K562 (cell line): ENCODE results near the gene TLE3. TPM values are rescaled to one million over a fixed set of nuclear protein-coding genes. Genes with fewer than 3 reads are reported as not detected.

ENCODE experiments used
- ATAC-seq: fragments of 200-7000 bp; cut with Tn5 transposase; 3 replicates; pipeline ENCODE4 v1.9.1; 2020; ENCODE audit warnings: moderate library complexity
- BruUV-seq: library from RNA; stranded (reverse); fragments of 400-500 nt; replicated peaks from 2 replicates; lab custom pipeline; 2021; lab: Mats Ljungman, UMichigan
- CTCF ChIA-PET: fragments of 300-600 bp; formaldehyde crosslinking; extraction: SDS; loops from one replicate; lab custom pipeline; 2021; ENCODE audit warnings: low intra/inter-chr PET ratio; lab: Yijun Ruan, JAX
- POLR2A ChIA-PET: fragments of 300-600, 350-650 bp; sonication (Branson Sonifier 250); formaldehyde crosslinking; extraction: SDS; loops from one replicate; lab custom pipeline; 2021; ENCODE audit warnings: antibody characterized with exemption, inconsistent platforms; lab: Yijun Ruan, JAX
- DNase-seq, 4 experiments: peaks; one replicate each; pipeline versions ENCODE4 v3.0.0 to v3.0.0-alpha.2; 2011 to 2018; ENCODE audit warnings: low spot score in 3 of 4, mixed read lengths in 3 of 4; ENCODE audit errors: extremely low read depth in 1 of 4
- FAIRE-seq: peaks from 2 replicates; lab custom pipeline; 2011; peaks lifted over from hg19 to GRCh38; lab: Jason Lieb, UNC
- H2AFZ ChIP-seq: 2 replicates; pipeline ENCODE4 v1.6.0; 2011; ENCODE audit warnings: low read depth, low read length, control low read depth, inconsistent platforms
- H3K27ac ChIP-seq: fragments of 200-600 bp; 3 replicates; pipeline ENCODE4 v1.8.0; 2011; ENCODE audit warnings: low read depth, mild to moderate bottlenecking, control low read depth, inconsistent platforms, low read length, moderate library complexity, mixed read lengths; ENCODE audit errors: extremely low read depth
- H3K27me3 ChIP-seq, 2 experiments: fragments of 300-600 bp in 1 of 2; 2 replicates in 1 of 2; 3 replicates in 1 of 2; pipeline versions ENCODE4 v1.6.0 to v1.8.0; 2011; ENCODE audit warnings: inconsistent platforms in 2 of 2, low read length in 2 of 2, mild to moderate bottlenecking in 1 of 2, mixed read lengths in 1 of 2, moderate library complexity in 1 of 2; ENCODE audit not compliant: control insufficient read depth in 2 of 2, insufficient read depth in 2 of 2
- H3K36me3 ChIP-seq: fragments of 300-600 bp; 3 replicates; pipeline ENCODE4 v1.8.0; 2011; ENCODE audit warnings: mild to moderate bottlenecking, low read length, inconsistent platforms; ENCODE audit not compliant: control insufficient read depth, insufficient read depth
- H3K4me1 ChIP-seq, 2 experiments: fragments of 200-600 bp in 1 of 2; replicated peaks in 1 of 2; 2 replicates in 1 of 2; 3 replicates in 1 of 2; pipeline versions ENCODE4 v1.5.1 to v1.8.0; 2011; ENCODE audit warnings: inconsistent platforms in 2 of 2, low read length in 2 of 2, mild to moderate bottlenecking in 1 of 2, mixed read lengths in 1 of 2, moderate library complexity in 1 of 2; ENCODE audit not compliant: control insufficient read depth in 2 of 2, insufficient read depth in 2 of 2
- H3K4me2 ChIP-seq: 2 replicates; pipeline ENCODE4 v1.6.1; 2011; ENCODE audit warnings: low read length, control low read depth, inconsistent platforms, mixed read lengths; ENCODE audit not compliant: insufficient read depth
- H3K4me3 ChIP-seq: fragments of 200-600 bp; sonication (generic), shearing (Covaris generic); 2 replicates; pipeline ENCODE4 v1.5.1; 2016; ENCODE audit warnings: control low read depth, inconsistent platforms
- H3K79me2 ChIP-seq: fragments of 200-600 bp; 3 replicates; pipeline ENCODE4 v1.8.0; 2011; ENCODE audit warnings: low read length, inconsistent platforms; ENCODE audit not compliant: control insufficient read depth, insufficient read depth
- H3K9ac ChIP-seq, 2 experiments: 2 replicates each; pipeline versions ENCODE4 v1.6.0 to v1.6.1; 2011; ENCODE audit warnings: low read depth in 2 of 2, low read length in 2 of 2, control low read depth in 1 of 2, inconsistent platforms in 1 of 2, mild to moderate bottlenecking in 1 of 2, mixed read lengths in 1 of 2; ENCODE audit not compliant: insufficient read depth in 1 of 2
- H3K9me1 ChIP-seq: one replicate; pipeline ENCODE4 v1.6.0; 2011; ENCODE audit warnings: inconsistent platforms, mild to moderate bottlenecking, low read length, moderate library complexity; ENCODE audit not compliant: control insufficient read depth, insufficient read depth
- H3K9me3 ChIP-seq: replicated peaks from 2 replicates; pipeline ENCODE4 v1.5.1; 2011; ENCODE audit warnings: low read depth, low read length, inconsistent platforms; ENCODE audit not compliant: control insufficient read depth, insufficient read depth
- H4K20me1 ChIP-seq: replicated peaks from 2 replicates; pipeline ENCODE4 v1.6.1; 2011; ENCODE audit warnings: low read length, inconsistent platforms, mixed read lengths; ENCODE audit not compliant: control insufficient read depth, insufficient read depth
- CTCFL ChIP-seq: IDR thresholded peaks from 2 replicates; pipeline ENCODE4 v1.6.1; 2011; ENCODE audit warnings: borderline replicate concordance, low read depth, mild to moderate bottlenecking, moderate library complexity, low read length; ENCODE audit not compliant: insufficient read depth, poor library complexity, severe bottlenecking
- E2F1 ChIP-seq: sonication (generic); formaldehyde crosslinking; IDR thresholded peaks from 2 replicates; pipeline ENCODE4 v1.8.1; 2023; ENCODE audit warnings: mild to moderate bottlenecking, missing genetic modification reagents, moderate library complexity
- JUND ChIP-seq, 2 experiments: IDR thresholded peaks; 2 replicates in 1 of 2; 3 replicates in 1 of 2; pipeline ENCODE4 v1.6.1; 2011; ENCODE audit warnings: borderline replicate concordance in 2 of 2, low read depth in 2 of 2, low read length in 2 of 2, improper control_type of control experiment in 1 of 2, missing biosample characterization in 1 of 2, missing genetic modification characterization in 1 of 2, missing genetic modification reagents in 1 of 2
- KDM2B ChIP-seq: fragments of 250-450 bp; sonication (Bioruptor Pico); IDR thresholded peaks from 2 replicates; pipeline ENCODE4 v1.8.0; 2021; ENCODE audit warnings: mild to moderate bottlenecking, moderate library complexity
- MYNN ChIP-seq, 2 experiments: sonication (generic); formaldehyde crosslinking in 1 of 2; IDR thresholded peaks; 2 replicates each; pipeline versions ENCODE4 v1.5.0 to v1.6.1; 2016 to 2020; ENCODE audit warnings: antibody characterized with exemption in 1 of 2, missing genetic modification reagents in 1 of 2
- POLR3A ChIP-seq: IDR thresholded peaks from 2 replicates; pipeline ENCODE4 v1.6.1; 2011; ENCODE audit warnings: borderline replicate concordance, mild to moderate bottlenecking, moderate library complexity; ENCODE audit not compliant: insufficient read length, insufficient read depth; ENCODE audit errors: extremely low read depth
- SMAD3 ChIP-seq: fragments of 450-650 bp; formaldehyde crosslinking; conservative IDR thresholded peaks from 2 replicates; pipeline ENCODE4 v1.4.0; 2020; ENCODE audit warnings: mild to moderate bottlenecking
- SNAPC5 ChIP-seq: fragments of 250-450 bp; sonication (Bioruptor Pico); IDR thresholded peaks from 2 replicates; pipeline ENCODE4 v1.8.0; 2021; ENCODE audit warnings: moderate library complexity, mild to moderate bottlenecking, inconsistent platforms
- SREBF1 ChIP-seq: fragments of 150-350 bp; IDR thresholded peaks from 2 replicates; pipeline ENCODE4 v1.6.1; 2014; ENCODE audit warnings: antibody characterized with exemption, low read depth, low read length, borderline replicate concordance
- STAT5A ChIP-seq: IDR thresholded peaks from 2 replicates; pipeline ENCODE4 v1.6.1; 2012; ENCODE audit warnings: low read length, inconsistent platforms, borderline replicate concordance
- ZNF277 ChIP-seq: fragments of 250-450 bp; sonication (Bioruptor Pico); IDR thresholded peaks from 2 replicates; pipeline ENCODE4 v1.8.0; 2022; ENCODE audit warnings: inconsistent platforms, mild to moderate bottlenecking, moderate library complexity, borderline replicate concordance
- ZNF584 ChIP-seq: fragments of 200-800 bp; sonication (Bioruptor generic); IDR thresholded peaks from 2 replicates; pipeline ENCODE4 v1.6.1; 2016; ENCODE audit warnings: low read depth, mild to moderate bottlenecking, missing genetic modification characterization, missing compliant biosample characterization
- WGBS: fragments of 100-300 bp; shearing (Covaris generic); methylation state at CpG from one replicate; pipeline ENCODE4 v1.1.6; 2016; ENCODE audit warnings: low coverage, mixed read lengths; ENCODE audit not compliant: insufficient coverage; ENCODE audit errors: missing lambda C conversion rate; 5-methylcytosine and 5-hydroxymethylcytosine counted together
- in situ Hi-C: fragments of 300-500 bp; cut with MboI; formaldehyde crosslinking; loops from 4 replicates; pipeline ENCODE4 v1.15.0; 2018; ENCODE audit warnings: inconsistent platforms, mixed read lengths
- intact Hi-C: fragments of 100-400 bp; cut with micrococcal nuclease; formaldehyde crosslinking; loops from 2 replicates; pipeline ENCODE4 v1.14.2; 2022
- polyA plus RNA-seq, 8 experiments: library from polyadenylated mRNA; depleted of rRNA in 4 of 8; stranded (reverse) in 5 of 8; unstranded in 3 of 8; fragments of >200 nt; fragmentation: Nextera tagmentation in 2 of 8; fragmentation: Illumina TruSeq in 1 of 8; extraction: Ambion mirVana in 2 of 8; extraction: Trizol in 1 of 8; gene quantifications; 2 replicates each; pipeline versions ENCODE4 v1.2.1 to v1.2.3, GENCODE V29; 2011 to 2014; ENCODE audit warnings: inconsistent platforms in 1 of 8, missing spikeins in 1 of 8
- total RNA-seq, 7 experiments: library from RNA; depleted of rRNA in 6 of 7; stranded (reverse); fragments of >200 nt in 6 of 7; fragmentation: Illumina TruSeq in 2 of 7; extraction: Trizol in 2 of 7; gene quantifications; 2 replicates each; pipeline versions ENCODE4 v1.2.1 to v1.2.3, GENCODE V29; 2011 to 2021; ENCODE audit warnings: low replicate concordance in 1 of 7

The TLE3 gene
- total and polyA plus RNA-seq, 9 of the 15 experiments (the other 6 are each of a cell fraction or from before 2014, with no cell fraction given), result 1.5 to 84.2 (median 14.1) TPM

GRCh38 chr15:70109978-70110377 lies 12.3 kb upstream of the TLE3 start:
- H3K4me3 ChIP-seq, result no peak overlapping the region
- H4K20me1 ChIP-seq, result no peaks in the 10 kb centered on the region
- 54% methylated on average over 2 of the region's 2 CpGs for WGBS
- peaks cover 9 to 11% of the 10 kb centered on the region in 2 experiments for H3K4me1 ChIP-seq
- ChIA-PET POLR2A (interaction anchor here (1.3 to 5.4 kb wide), 3 partner anchors 10 to 16 kb away, joined by 4 to 30 read pairs (median 7); partner anchors contain the start of gene TLE3), CTCF (no interaction called here)
- FAIRE-seq, result no peak
- no peaks in the 10 kb centered on the region for H3K79me2 ChIP-seq
- H3K9me3 ChIP-seq, result no peaks in the 10 kb centered on the region
- no peak overlapping the region for H3K27ac ChIP-seq
- no peak overlapping the region for H3K4me2 ChIP-seq
- DNase-seq, result no peak
- no peaks in the 10 kb centered on the region for H3K27me3 ChIP-seq
- no peaks in the 10 kb centered on the region for H3K36me3 ChIP-seq
- in situ Hi-C loops (no loop called here), intact Hi-C loops (no loop called here)
- no peak overlapping the region for H3K9ac ChIP-seq
- no peaks in the 10 kb centered on the region for H3K9me1 ChIP-seq
- no TSS peak for BruUV-seq
- ATAC-seq, result no peak
- H2AFZ ChIP-seq, result no peak overlapping the region
- TF ChIP-seq E2F1 (CRISPR knock-in tag) (no peak), POLR3A (no peak), JUND (IDR thresholded peaks at IDR 0.05; ENCODE audit: borderline replicate concordance, low read depth, low read length) (no peak), JUND (tag; IDR thresholded peaks at IDR 0.05; ENCODE audit: borderline replicate concordance, low read depth, low read length) (no peak), ZNF277 (CRISPR knock-in tag) (no peak), CTCFL (no peak), KDM2B (CRISPR knock-in tag) (no peak), SREBF1 (no peak), SMAD3 (CRISPR knock-in tag) (no peak), STAT5A (no peak), ZNF584 (no peak), SNAPC5 (no peak), MYNN (IDR thresholded peaks at IDR 0.05) (no peak), MYNN (CRISPR knock-in tag; IDR thresholded peaks at IDR 0.05) (no peak)
